Adrenal gland (tissue), 12 donors: ENCODE data around the gene TBXAS1. TPM values are rescaled to one million over a fixed set of nuclear protein-coding genes. Genes with fewer than 3 reads are reported as not detected.

ENCODE experiments used
- DNase-seq, 7 donors: peaks; one replicate each; pipeline ENCODE4 v3.0.0-alpha.2; 2019 to 2020
- H3K27ac ChIP-seq, 5 donors: fragments of 200-600 bp; sonication (generic) in 4 of 5; 1 replicate in 3 of 5; 2 replicates in 2 of 5; pipeline versions ENCODE4 v1.5.1 to v1.8.0; 2016 to 2020; ENCODE audit warnings: mild to moderate bottlenecking in 1 of 5
- H3K27me3 ChIP-seq: fragments of 200-600 bp; 2 replicates; pipeline ENCODE4 v1.8.0; 2021
- H3K36me3 ChIP-seq, 2 donors: fragments of 200-600 bp; replicated peaks in 1 of 2; 1 replicate in 1 of 2; 2 replicates in 1 of 2; pipeline versions ENCODE4 v1.5.1 to v1.8.0; 2018 to 2022
- H3K4me1 ChIP-seq, 2 donors: fragments of 200-600 bp; replicated peaks in 1 of 2; 1 replicate in 1 of 2; 2 replicates in 1 of 2; pipeline versions ENCODE4 v1.5.1 to v1.8.0; 2018 to 2021
- H3K4me3 ChIP-seq, 4 donors: fragments of 200-600 bp; sonication (generic) in 3 of 4; one replicate each; pipeline ENCODE4 v1.5.1; 2016 to 2018
- H3K9me3 ChIP-seq, 3 donors: fragments of 200-600 bp; sonication (generic) in 1 of 3; replicated peaks in 1 of 3; 1 replicate in 2 of 3; 2 replicates in 1 of 3; pipeline versions ENCODE4 v1.5.1 to v1.8.0; 2016 to 2021
- CTCF ChIP-seq, 6 experiments: fragments of 450-650 bp in 4 of 6; fragments of 200-600 bp in 2 of 6; sonication (generic) in 1 of 6; IDR thresholded peaks; 1 replicate in 5 of 6; 2 replicates in 1 of 6; pipeline versions ENCODE4 v1.5.1 to v1.8.0; 2016 to 2021; ENCODE audit warnings: antibody characterized with exemption in 6 of 6, mild to moderate bottlenecking in 2 of 6, moderate library complexity in 1 of 6
- POLR2A ChIP-seq, 2 donors: fragments of 450-650 bp; IDR thresholded peaks; one replicate each; pipeline ENCODE4 v1.6.1; 2017; ENCODE audit warnings: antibody characterized with exemption in 2 of 2, mild to moderate bottlenecking in 2 of 2, moderate library complexity in 1 of 2
- WGBS, 4 donors: extraction: QIAGEN DNeasy Blood & Tissue Kit in 2 of 4; methylation state at CpG; one replicate each; pipeline versions ENCODE4 v1.1.5 to v1.1.7; 2013 to 2017; 5-methylcytosine and 5-hydroxymethylcytosine counted together
- intact Hi-C, 2 donors: fragments of 100-400 bp; cut with DNase I; formaldehyde crosslinking; loops; one replicate each; pipeline versions ENCODE4 v1.14.1 to v1.15.0; 2022 to 2023
- polyA plus RNA-seq, 3 donors: library from polyadenylated mRNA; stranded (reverse); fragments of 200-250 nt in 2 of 3; fragments of 350-450 nt in 1 of 3; fragmentation: Illumina TruSeq in 1 of 3; extraction: RNeasy Lipid Tissue Mini Kit (QIAGEN cat#74804) in 1 of 3; gene quantifications; one replicate each; pipeline ENCODE4 v1.2.3, GENCODE V29; 2013 to 2014
- total RNA-seq, 9 donors: library from RNA; depleted of rRNA in 4 of 9; stranded (reverse); fragments of >200 nt in 4 of 9; fragments of 120-200 nt in 1 of 9; fragmentation: NEBNext Ultra II Directional in 1 of 9; extraction: Animal tissue kit (Norgen Biotek cat#: 25700) in 1 of 9; gene quantifications; one replicate each; pipeline versions ENCODE4 v1.1.0 to v1.2.4, GENCODE V29; 2013 to 2023
- donor health status: healthy with polysubstance abuse.
- donor health status: Bipolar disorder and iron deficiency.
- donor health status: DM: yes; HTN: yes; CAD: no.
- donor health status: DM: no; HTN: no; CAD: no.
- donor health status: DM: no; HTN: no; CAD: no.
- donor health status: DM: yes; HTN: yes; CAD: no.

TBXAS1 gene
- total and polyA plus RNA-seq, 12 donors = 9.0 to 87.0 (median 27.3) TPM

- no peak for DNase-seq
- Histone ChIP-seq H3K4me3 (no peak overlapping the region), H3K36me3 (no peaks in the 10 kb centered on the region), H3K27me3 (no peaks in the 10 kb centered on the region), H3K4me1 (no peaks in the 10 kb centered on the region), H3K9me3 (no peaks in the 10 kb centered on the region), H3K27ac (no peak overlapping the region)
- WGBS, 4 donors = 87 to 91% (median 88%) methylated on average over 12 to 16 of the region's 16 CpGs
- intact Hi-C loops = loop anchor here in 1 of 2 donors (10.0 kb wide), 1 partner anchor 514 kb away; no protein-coding TSS in a partner anchor
- TF ChIP-seq CTCF (IDR thresholded peaks at IDR 0.05) (no peak), POLR2A (IDR thresholded peaks at IDR 0.05) (no peak)
Measured at GRCh38 chr7:140008755-140009610, 179.9 kb downstream of the TBXAS1 start.

- TF ChIP-seq CTCF (IDR thresholded peaks at IDR 0.05) (no peak), POLR2A (IDR thresholded peaks at IDR 0.05) (no peak)
- intact Hi-C loops = loop anchor here in 1 of 2 donors (10.0 kb wide), 1 partner anchor 515 kb away; no protein-coding TSS in a partner anchor
- Histone ChIP-seq H3K27ac (no peak overlapping the region), H3K4me1 (no peaks in the 10 kb centered on the region), H3K27me3 (no peaks in the 10 kb centered on the region), H3K9me3 (no peaks in the 10 kb centered on the region), H3K36me3 (no peaks in the 10 kb centered on the region), H3K4me3 (no peak overlapping the region)
- 87 to 100% (median 92%) methylated on average over 3 to 11 of the region's 11 CpGs for WGBS, 4 donors
- peak in 1 of 7 donors; percentile 11 for DNase-seq
Measured at GRCh38 chr7:140009735-140010134, 180.7 kb downstream of the TBXAS1 start.

- no peak for TF ChIP-seq POLR2A (IDR thresholded peaks at IDR 0.05)
- no peak for TF ChIP-seq CTCF (IDR thresholded peaks at IDR 0.05)
- WGBS, 4 donors = 74 to 88% (median 83%) methylated on average over 8 to 9 of the region's 9 CpGs
Measured at GRCh38 chr7:140010194-140010895, 181.3 kb downstream of the TBXAS1 start.

GRCh38 chr7:140013676-140014075 lies 184.6 kb downstream of the TBXAS1 start:
- no peak overlapping the region for H3K4me3 ChIP-seq
- H3K27ac ChIP-seq = no peak overlapping the region
- WGBS, 4 donors = 84 to 95% (median 92%) methylated on average over 4 of the region's 4 CpGs
- intact Hi-C loops = no loop called here
- DNase-seq = no peak
- H3K4me1 ChIP-seq = no peaks in the 10 kb centered on the region
- no peak for TF ChIP-seq POLR2A (IDR thresholded peaks at IDR 0.05)
- no peak for TF ChIP-seq CTCF (IDR thresholded peaks at IDR 0.05)
- no peaks in the 10 kb centered on the region for H3K27me3 ChIP-seq
- no peaks in the 10 kb centered on the region for H3K36me3 ChIP-seq
- H3K9me3 ChIP-seq = no peaks in the 10 kb centered on the region

More at GRCh38 chr7:140010194-140010895, 181.3 kb downstream of the TBXAS1 start:
- Histone ChIP-seq H3K9me3 (no peaks in the 10 kb centered on the region), H3K36me3 (no peaks in the 10 kb centered on the region), H3K4me1 (no peaks in the 10 kb centered on the region), H3K4me3 (no peak overlapping the region), H3K27me3 (no peaks in the 10 kb centered on the region), H3K27ac (no peak overlapping the region)
- intact Hi-C loops = no loop called here
- peak in 1 of 7 donors; percentile 65 for DNase-seq
